ENCODE measurements around the gene HMCN1.
"Not testable (repeated sequence)": the region's sequence is repeated elsewhere in the genome, so short reads cannot be mapped to it uniquely, and the experiment has no call there.

The HMCN1 gene

GRCh38 chr1:185742403-185742802 lies 8.2 kb downstream of the HMCN1 start:
- no peak for DNase-seq

DNA sequence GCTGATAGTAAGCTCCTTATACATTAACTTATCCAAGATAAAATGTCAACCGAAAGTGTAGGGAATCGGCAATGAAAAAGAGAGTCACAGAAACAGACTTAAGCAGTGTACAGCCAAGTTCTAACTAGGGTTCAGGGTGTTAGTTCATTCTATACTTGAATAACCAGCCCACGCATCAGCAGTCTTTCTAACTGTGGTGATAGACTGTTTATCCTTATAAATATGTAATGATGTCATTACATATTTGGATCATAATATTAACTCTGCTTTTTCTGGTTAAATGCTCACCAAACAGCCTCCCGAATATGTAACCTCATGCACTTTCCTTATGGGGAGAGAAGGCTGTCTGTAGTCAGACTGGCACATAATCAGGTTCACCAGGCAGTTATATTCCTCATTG lies 11.0 kb downstream of the HMCN1 start:
- no peak for DNase-seq

DNA sequence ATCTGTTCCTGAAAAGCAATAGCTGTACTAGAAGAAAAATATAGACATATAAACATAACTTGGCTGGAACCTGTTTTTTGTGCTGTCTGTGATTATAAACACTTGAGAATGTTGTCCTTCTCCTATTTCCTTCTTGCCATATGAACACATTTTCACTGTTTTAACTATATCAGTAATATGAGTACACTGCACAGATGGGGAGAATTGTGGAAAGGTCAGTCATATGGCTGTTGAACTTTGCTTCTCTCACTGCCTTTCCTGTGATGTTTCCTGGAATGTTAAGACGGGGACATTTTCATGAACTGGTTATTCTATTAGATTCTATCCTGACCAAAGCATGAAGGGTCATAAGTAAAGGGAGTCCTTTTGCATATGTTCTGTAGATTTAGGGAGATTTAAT lies 24.9 kb downstream of the HMCN1 start:
- DNase-seq = no peak

GRCh38 chr1:185761841-185762240 lies 27.6 kb downstream of the HMCN1 start:
- DNase-seq = no peak

DNA sequence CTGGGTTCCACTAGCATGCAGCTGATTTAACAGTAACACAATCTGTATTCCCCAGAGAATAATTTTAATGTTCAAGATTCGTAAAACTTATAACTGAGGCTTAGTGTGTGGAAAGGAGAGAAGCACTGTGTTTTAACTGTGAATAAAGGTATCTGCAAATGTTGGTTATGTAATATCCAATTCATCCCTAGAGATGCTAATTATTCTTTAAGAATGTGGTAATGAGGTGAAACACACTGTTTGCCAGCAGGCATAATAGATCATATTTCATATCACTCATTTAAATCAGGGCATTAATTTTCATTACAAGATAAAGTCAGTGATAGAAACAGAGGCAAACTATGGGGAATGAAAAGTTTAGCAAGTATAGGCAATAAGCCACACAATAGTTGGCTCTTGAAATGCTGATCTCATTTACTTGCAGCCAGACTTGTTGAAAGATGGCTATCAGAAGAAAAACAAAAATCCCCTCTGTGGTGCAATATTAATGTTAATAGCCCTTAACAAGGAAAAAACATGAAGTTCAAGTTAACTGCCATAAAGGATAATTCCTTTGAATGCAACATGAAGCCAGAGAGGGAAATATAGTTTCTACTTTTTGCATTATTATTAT lies 33.4 kb downstream of the HMCN1 start:
- DNase-seq = no peak

- no peak for DNase-seq
Observed at GRCh38 chr1:185768371-185768770, 34.2 kb downstream of the HMCN1 start.

GRCh38 chr1:185769136-185769535 lies 34.9 kb downstream of the HMCN1 start:
- DNase-seq = no peak

- no peak for DNase-seq
Observed at GRCh38 chr1:185774394-185774793, 40.2 kb downstream of the HMCN1 start.

DNA sequence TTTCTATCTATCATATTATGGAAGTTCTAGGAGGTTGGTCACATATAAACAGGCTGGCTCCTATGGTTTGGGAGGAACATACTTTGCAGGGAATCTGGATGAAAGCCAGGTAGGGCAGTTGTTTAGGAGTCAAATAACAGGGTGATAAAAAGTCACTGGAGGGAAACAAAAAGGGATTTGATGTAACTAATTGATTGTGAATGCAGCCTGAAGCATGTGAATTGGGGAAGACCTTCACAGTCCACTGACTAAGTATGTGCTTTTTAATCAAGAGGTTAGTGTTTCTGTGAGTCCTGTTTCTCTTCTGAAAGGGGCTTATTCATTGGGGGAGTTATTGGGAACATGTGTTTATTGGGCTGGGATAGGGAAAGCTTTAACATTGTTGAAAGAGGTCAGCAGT lies 41.3 kb downstream of the HMCN1 start:
- no peak for DNase-seq

- no peak for DNase-seq
Observed at GRCh38 chr1:185776522-185776921, 42.3 kb downstream of the HMCN1 start.

DNA sequence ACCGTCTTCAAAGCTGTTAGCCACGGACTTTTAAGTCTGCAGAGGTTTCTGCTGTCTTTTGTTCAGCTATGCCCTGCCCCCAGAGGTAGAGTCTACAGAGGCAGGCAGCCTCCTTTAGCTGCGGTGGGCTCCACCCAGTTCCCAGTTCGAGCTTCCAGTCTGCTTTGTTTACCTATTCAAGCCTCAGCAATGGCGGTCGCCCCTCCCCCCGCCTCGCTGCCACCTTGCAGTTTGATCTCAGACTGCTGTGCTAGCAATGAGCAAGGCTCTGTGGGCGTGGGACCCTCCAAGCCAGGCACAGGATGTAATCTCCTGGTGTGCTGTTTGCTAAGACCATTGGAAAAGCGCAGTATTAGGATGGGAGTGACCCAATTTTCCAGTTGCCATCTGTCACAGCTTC lies 49.7 kb downstream of the HMCN1 start:
- not testable (repeated sequence) for DNase-seq

DNA sequence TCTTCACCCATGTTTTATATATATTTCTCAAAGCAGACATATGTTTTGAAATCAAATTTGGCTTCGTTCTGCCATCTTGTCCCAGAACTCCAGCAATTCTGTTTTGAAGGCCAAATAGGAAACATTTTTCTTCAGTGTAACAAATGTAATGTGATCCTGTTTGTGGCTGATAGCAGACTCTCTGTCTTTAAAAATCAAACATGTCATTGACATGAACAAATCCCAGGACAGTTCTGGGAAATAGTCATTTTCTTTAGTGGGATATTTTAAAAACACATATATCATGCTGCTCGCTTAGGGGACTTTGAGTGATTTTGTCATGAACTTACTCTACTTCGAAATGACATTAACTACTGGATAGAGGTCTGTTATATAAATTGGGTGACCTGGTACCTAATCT lies 51.4 kb downstream of the HMCN1 start:
- DNase-seq = no peak

GRCh38 chr1:185786524-185786923 lies 52.3 kb downstream of the HMCN1 start:
- no peak for DNase-seq

DNA sequence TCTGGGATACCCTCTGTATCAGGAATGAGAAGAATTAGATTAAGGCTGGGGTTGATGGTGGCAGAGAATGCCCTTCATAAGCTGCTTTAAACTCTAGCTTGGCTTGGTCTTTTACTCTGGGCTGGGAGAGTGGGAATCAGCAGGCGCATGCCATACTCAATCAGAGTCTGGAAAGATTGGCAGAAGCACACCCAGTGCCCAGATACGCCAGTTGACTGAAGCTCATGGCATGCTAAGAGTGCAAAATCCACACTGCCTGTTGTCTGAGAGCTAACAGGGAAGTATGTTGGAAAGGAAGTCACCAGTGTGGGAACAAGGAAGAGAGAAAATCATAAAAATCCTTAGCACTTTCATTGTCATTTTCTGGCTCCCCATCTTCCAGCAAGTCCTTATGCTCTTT lies 53.0 kb downstream of the HMCN1 start:
- no peak for DNase-seq

DNA sequence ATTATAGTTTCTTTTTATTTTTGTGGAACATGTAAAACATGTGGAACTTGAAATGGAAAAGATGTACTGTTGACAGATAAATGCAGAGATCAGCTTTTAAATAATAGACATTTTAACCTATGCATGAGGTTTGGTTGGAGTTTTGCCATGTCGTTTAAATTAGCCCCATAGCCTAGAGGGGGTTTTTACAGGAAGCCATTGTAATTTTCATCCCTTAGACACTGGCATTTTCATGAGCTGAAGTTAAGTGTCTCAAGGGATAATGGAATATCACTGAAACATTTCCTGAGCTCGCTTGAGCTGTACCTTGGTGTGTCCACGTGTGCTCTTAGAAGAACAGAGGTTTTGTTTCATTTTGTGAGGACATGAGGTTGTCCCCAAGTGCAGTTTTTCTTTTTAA lies 54.2 kb downstream of the HMCN1 start:
- DNase-seq = no peak

- no peak for DNase-seq
Observed at GRCh38 chr1:185789501-185790193, 55.5 kb downstream of the HMCN1 start.

GRCh38 chr1:185790194-185790735 lies 56.1 kb downstream of the HMCN1 start:
- no peak for DNase-seq

- DNase-seq = no peak
Observed at GRCh38 chr1:185792040-185792439, 57.8 kb downstream of the HMCN1 start.

DNA sequence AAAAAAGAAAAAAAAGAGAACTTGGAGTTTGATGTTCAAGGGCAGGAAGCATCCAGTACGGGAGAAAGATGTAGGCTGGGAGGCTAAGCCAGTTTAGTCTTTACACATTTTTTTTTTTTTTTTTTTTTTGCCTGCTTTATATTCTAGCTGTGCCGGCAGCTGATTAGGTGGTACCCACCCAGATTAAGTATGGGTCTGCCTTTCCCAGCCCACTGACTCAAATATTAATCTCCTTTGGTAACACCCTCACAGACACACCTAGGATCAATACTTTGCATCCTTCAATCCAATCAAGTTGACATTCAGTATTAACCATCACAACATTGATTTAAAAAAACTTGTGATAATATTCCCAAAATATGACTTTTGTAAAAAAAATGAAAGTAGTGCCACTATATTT lies 60.3 kb downstream of the HMCN1 start:
- not testable (repeated sequence) for DNase-seq

DNA sequence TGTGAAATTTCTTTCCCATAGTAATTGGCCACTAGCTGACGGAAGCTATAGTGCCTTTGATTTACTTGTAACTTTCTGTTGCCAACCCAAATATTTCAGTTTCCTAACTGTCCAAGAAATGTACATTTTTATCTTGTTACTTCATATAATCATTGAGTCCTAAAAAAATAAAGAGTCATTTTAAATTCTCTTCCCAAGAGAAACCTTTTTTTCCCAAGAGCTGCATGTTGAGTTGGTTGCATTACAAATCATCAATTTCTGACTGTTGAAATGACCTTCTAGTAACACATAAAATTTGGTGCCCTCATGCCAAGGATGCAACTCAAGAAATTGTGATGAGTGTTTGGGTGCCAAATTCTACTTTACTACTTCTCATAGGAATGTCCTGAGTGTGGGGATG lies 61.0 kb downstream of the HMCN1 start:
- DNase-seq = no peak

- no peak for DNase-seq
Observed at GRCh38 chr1:185798505-185798904, 64.3 kb downstream of the HMCN1 start.

DNA sequence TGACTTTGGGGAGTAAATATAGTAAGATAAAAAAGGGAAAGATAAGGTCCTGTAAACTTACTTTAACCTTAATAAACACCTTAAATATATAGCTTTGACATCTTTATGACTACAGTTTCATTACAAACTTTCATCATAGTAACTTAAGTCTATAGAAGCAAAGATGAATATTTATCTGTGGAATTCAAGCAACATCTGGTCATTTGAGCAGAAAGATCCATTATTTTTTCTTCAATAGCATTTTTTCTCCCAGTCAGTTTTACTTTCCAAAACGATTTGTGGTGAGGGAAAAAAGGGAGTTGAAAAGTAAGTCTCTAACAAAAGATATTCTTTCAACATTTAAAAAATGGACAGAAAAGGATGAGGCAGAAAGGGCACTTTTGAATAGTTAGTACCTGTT lies 69.0 kb downstream of the HMCN1 start:
- no peak for DNase-seq

DNA sequence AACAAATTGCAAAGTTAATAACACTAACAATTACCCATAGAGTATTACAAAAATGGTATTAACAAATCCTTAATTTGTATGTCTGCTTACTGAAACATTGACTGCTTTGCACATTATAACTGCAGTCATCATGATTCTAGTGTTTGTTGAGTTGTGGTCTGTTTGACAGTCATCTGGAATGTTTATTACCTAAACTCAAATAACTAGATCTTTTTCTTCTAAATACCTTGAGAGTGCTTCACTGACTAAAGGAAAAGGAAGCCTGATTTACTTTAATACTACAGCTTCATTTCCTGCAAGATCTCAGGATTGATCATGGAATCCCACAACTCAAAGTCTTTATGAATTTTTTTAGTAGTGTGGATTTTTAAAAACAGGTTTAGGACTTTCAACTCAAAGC lies 70.0 kb downstream of the HMCN1 start:
- DNase-seq = no peak

DNA sequence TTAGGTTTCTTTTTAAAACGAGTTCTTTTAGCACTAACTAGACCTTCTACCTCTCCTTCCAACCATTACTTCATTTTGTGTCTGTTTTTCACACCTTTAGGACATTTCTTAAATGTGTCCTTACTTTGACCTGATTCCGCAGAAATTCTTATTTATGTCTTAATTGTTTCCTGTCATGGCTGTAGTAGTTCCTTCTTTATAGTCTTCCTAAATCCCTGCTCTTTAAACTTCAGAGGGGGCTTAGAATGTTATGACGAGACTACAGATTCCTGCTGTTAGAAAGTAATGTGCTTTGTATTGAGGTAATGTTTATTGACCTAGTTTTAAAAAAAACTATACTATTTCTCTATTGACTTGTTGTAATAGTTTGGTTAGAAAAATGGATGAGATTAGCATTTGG lies 70.4 kb downstream of the HMCN1 start:
- DNase-seq = no peak

GRCh38 chr1:185807275-185807674 lies 73.1 kb downstream of the HMCN1 start:
- DNase-seq = no peak
